HG02588 (cell line): Measurements from ENCODE around the gene REEP1.

Source experiments
- ATAC-seq: cut with Tn5 transposase; IDR thresholded peaks from one replicate; pipeline ENCODE4 v1.9.1; 2021; ENCODE audit warnings: mild to moderate bottlenecking, moderate library complexity; ENCODE audit not compliant: unreplicated experiment

Gene REEP1

GRCh38 chr2:86226636-86227520 lies 110.5 kb downstream of the REEP1 start:
- no peak for ATAC-seq

GRCh38 chr2:86226070-86226469 lies 111.4 kb downstream of the REEP1 start:
- no peak for ATAC-seq

GRCh38 chr2:86225581-86225980 lies 111.8 kb downstream of the REEP1 start:
- no peak for ATAC-seq

- no peak for ATAC-seq
Observed at GRCh38 chr2:86224645-86225355, 112.6 kb downstream of the REEP1 start.

- no peak for ATAC-seq
Observed at GRCh38 chr2:86223927-86224560, 113.4 kb downstream of the REEP1 start.

- ATAC-seq: no peak
Observed at GRCh38 chr2:86223140-86223926, 114.1 kb downstream of the REEP1 start.

GRCh38 chr2:86221066-86221684 lies 116.3 kb downstream of the REEP1 start:
- no peak for ATAC-seq

GRCh38 chr2:86219896-86220295 lies 117.5 kb downstream of the REEP1 start:
- no peak for ATAC-seq

GRCh38 chr2:86218124-86218523 lies 119.3 kb downstream of the REEP1 start:
- no peak for ATAC-seq

- ATAC-seq: no peak
Observed at GRCh38 chr2:86216575-86217555, 120.6 kb downstream of the REEP1 start.

- ATAC-seq: no peak
Observed at GRCh38 chr2:86214503-86214832, 123.0 kb downstream of the REEP1 start.

- no peak for ATAC-seq
Observed at GRCh38 chr2:86213699-86214502, 123.5 kb downstream of the REEP1 start.

- ATAC-seq: no peak
Observed at GRCh38 chr2:86213056-86213455, 124.4 kb downstream of the REEP1 start.

- ATAC-seq: no peak
Observed at GRCh38 chr2:86211796-86212188, 125.6 kb downstream of the REEP1 start.

- ATAC-seq: no peak
Observed at GRCh38 chr2:86211033-86211795, 126.2 kb downstream of the REEP1 start.

GRCh38 chr2:86204458-86204857 lies 133.0 kb downstream of the REEP1 start:
- ATAC-seq: no peak

- no peak for ATAC-seq
Observed at GRCh38 chr2:86203614-86204013, 133.8 kb downstream of the REEP1 start.

GRCh38 chr2:86202702-86203101 lies 134.7 kb downstream of the REEP1 start:
- no peak for ATAC-seq
